DMS79 (cell line): ENCODE data around the gene RNU5D-1.

Source experiments
- DNase-seq: peaks from one replicate; lab custom pipeline; 2025; lab: John Stamatoyannopoulos, UW

RNU5D-1 gene

GRCh38 chr1:44698138-44698537 lies 32.8 kb downstream of the RNU5D-1 start:
- DNase-seq = no peak

- no peak for DNase-seq
These were observed 34.1 kb downstream of the RNU5D-1 start for GRCh38 chr1:44696789-44697345.

GRCh38 chr1:44696101-44696500 lies 34.9 kb downstream of the RNU5D-1 start:
- no peak for DNase-seq

GRCh38 chr1:44695671-44696070 lies 35.3 kb downstream of the RNU5D-1 start:
- no peak for DNase-seq

GRCh38 chr1:44694863-44695478 lies 36.0 kb downstream of the RNU5D-1 start:
- DNase-seq = no peak

GRCh38 chr1:44693900-44694299 lies 37.1 kb downstream of the RNU5D-1 start:
- no peak for DNase-seq

GRCh38 chr1:44693159-44693558 lies 37.8 kb downstream of the RNU5D-1 start:
- DNase-seq = no peak

GRCh38 chr1:44689447-44689765 lies 41.6 kb downstream of the RNU5D-1 start:
- DNase-seq = no peak

GRCh38 chr1:44688760-44689446 lies 42.1 kb downstream of the RNU5D-1 start:
- DNase-seq = no peak

- DNase-seq = no peak
These were observed 45.1 kb downstream of the RNU5D-1 start for GRCh38 chr1:44685881-44686280.

GRCh38 chr1:44685218-44685617 lies 45.8 kb downstream of the RNU5D-1 start:
- no peak for DNase-seq

GRCh38 chr1:44684525-44684924 lies 46.4 kb downstream of the RNU5D-1 start:
- DNase-seq = no peak

- DNase-seq = no peak
These were observed 48.1 kb downstream of the RNU5D-1 start for GRCh38 chr1:44682883-44683265.

GRCh38 chr1:44681905-44682882 lies 48.8 kb downstream of the RNU5D-1 start:
- no peak for DNase-seq
